T1000 (cell line): ENCODE measurements around the gene PLA2G7.
"Not testable (repeated sequence)": the region's sequence is repeated elsewhere in the genome, so short reads cannot be mapped to it uniquely, and the experiment has no call there.

Source experiments
- DNase-seq: peaks from one replicate; lab custom pipeline; 2025; ENCODE audit warnings: mixed read lengths; lab: John Stamatoyannopoulos, UW

PLA2G7 gene

DNA sequence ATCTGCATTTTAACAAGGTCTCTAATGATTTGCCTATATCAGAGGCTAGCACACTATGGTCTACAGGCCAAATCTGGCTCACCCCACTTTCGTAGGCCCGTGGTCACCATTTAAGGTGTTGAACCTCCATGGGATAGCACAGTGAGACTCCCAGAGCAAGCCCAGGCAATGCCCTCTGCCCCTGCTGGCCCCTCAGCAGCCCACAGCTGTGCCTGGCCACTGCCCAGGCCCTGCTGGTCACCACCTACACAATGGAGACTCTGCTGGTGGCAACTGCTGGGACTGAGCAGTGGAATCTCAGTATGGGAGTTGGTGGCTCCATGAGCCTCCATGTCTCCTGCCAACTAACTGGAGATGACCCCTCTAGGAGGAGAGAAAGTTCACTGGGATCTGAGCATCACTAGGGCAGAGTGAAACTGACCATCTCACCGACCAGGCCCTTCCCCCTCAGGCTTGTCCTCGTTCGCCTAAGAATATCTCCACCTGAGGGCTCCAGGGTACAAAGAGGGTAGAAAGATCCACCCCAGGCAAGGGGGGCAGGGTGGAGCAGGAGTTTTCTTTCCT is 13.8 kb upstream of the PLA2G7 start:
- no peak for DNase-seq

DNA sequence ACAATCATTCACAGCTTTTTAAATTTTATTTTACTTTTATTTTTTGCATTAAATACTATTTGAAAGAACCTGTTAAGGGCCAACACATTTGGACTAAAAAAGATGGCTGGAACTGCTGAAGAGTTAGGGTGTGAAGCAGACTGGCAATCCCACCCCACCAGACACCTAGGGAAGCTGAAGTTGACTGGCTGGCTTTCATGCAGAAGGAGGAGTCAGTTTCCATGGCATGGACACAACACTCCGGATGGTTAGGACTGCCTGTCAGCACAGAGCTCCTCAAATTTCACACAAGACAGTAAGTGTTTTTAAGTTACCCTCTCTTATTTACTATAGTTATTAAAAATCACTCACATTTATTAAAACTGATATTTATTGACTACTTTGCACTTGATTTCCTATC is 11.5 kb upstream of the PLA2G7 start, which contains the start of gene ANKRD66:
ANKRD66 (plus strand) TSS at position 238 of the 400 bp plus-strand sequence. CDS start 5,016 bp downstream, outside the sequence.
- no peak for DNase-seq

DNA sequence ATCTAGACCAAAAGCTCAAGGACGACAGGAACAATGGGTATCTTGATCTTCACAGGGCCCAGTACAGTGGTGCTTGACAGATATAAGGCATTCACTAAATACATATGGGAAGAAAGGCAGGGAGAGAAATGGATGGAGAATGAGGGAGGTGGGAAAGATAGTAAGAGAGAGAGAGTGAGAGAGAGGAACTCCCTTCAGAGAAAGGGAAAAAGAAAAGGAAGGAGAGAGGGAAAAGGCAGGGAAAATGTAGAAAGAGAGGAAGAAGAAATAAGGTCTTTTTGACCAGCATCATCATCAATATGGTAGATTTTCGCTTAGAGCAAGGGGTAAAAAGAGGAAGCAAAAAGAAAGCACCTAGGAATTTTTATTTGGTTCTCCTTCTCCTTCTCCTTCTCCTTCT is 10.8 kb upstream of the PLA2G7 start:
- no peak for DNase-seq

DNA sequence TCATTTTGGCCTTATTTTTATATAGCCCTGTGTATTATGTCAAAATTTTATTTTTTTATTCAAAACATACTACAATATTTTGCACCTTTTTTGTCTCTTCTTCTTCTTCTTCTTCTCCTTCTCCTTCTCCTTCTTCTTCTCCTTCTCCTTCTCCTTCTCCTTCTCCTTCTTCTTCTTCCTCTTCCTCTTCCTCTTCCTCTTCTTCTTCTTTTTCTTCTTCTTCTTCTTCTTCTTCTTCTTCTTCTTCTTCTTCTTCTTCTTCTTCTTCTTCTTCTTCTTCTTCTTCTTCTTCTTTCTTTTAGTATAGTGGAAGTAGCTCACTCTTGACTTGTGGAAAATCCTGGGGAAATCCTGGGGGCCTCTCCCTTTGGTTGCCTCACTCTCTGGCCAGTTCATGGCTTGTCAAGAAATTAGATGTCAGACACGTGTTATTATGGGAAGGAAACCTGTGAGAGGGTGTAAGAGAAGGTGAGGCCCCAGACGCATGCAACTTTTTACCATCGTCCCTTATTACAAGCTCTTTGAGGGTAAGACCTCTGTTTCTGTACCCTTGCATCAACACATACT is 9.1 kb upstream of the PLA2G7 start:
- not testable (repeated sequence) for DNase-seq

DNA sequence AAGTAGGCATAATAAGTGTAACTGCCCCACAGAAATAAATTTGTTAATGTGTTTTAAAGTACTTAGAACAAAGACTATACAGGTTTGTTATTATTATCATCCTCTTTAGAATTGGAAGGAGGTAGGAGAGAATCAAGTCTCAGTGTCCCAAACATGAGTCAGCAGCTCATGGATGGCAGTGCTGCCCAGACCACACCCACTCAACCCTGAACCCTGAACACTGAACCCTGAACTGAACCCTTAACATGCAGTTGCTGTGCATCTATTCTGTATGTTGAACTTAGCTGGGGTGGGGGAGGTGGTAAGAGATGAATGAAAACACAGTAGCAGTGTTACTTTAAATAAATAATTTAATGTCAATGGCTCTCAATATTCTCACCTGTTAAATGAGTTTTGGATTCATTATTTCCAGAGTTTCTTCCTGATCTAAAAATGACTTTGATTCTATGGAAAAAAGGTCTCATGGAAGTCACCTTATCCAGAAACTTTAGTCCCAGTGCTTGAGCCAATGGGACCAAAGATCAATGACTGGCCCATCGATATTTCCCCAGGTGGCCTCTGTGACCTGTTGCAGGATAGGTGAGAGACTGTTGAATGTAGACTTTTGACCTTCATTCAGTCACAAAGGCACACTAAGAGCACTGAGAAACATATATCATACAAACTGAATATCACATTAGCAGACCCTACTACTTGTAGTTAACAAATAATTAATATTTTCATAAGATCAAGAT is 8.4 kb upstream of the PLA2G7 start:
- DNase-seq: no peak

DNA sequence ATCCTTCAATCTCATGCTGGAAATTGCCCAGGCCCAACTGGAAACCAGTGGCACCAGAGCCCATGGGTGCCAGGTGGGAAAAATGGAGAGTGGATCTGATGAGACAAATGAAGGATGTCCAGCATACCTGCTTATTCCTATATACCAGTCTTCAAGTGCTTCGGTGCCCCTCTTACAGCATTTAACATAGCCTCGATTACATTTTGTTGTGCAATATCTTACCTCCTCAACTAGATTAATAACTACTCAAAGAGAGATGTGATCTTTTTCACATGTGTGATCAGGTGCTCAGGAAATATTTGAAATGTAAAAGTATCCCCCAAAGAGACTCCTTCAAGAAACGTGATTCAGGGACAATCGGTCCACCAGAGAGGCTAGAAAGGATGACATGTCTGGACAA is 6.7 kb upstream of the PLA2G7 start:
- no peak for DNase-seq

DNA sequence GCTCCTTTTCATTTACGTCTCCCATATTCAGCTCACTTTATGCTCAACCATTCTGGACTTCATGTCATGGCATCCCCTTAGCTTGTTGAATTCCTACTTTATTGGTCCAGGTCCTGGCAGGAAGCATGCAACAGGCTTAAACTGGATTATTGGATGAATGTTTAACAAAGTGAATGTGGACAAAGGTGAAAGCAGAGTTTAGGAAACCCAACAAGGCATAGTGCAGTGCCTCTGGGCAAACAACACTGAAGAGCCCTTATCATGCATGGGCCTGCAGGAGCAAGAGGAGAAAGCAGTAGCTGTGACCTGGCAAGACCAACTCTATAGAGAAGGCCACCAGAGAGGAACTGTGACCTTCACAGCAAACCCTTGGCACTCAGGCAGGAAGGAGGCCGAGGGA is 6.3 kb upstream of the PLA2G7 start:
- no peak for DNase-seq

DNA sequence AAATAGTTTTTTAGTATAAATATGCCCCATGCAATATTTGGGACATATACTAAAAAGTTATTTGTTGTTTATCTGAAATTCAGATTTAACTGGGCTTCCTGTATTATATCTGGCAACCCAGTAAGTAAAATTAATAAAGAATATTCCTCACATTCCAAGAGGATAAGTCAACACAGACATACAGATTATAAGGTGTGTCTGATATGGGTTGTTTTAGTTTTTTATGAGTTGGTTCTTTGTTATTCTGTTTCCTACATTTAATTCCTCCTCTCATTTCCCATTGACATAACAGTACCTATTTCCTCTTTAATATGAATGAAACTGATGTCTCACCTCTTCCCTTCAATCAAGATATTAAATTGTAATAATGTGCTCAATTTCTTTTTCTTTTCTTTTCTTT is 1.7 kb upstream of the PLA2G7 start:
- DNase-seq: no peak

DNA sequence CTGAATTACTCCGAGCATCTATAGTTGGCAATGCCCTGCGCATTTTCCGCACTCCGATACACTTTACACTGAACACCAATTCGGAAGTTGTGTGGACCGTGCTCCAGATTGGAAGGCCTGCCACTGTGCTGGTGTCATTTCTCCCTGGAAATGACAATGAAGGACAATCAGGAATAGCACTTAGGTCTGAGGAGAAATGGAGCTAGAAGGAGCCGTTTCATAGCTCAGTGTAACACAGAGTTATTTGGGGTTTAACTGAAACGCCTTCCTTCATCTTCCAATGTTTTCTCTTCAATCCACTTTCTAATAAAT is 501 bp upstream of the PLA2G7 start:
- no peak for DNase-seq

DNA sequence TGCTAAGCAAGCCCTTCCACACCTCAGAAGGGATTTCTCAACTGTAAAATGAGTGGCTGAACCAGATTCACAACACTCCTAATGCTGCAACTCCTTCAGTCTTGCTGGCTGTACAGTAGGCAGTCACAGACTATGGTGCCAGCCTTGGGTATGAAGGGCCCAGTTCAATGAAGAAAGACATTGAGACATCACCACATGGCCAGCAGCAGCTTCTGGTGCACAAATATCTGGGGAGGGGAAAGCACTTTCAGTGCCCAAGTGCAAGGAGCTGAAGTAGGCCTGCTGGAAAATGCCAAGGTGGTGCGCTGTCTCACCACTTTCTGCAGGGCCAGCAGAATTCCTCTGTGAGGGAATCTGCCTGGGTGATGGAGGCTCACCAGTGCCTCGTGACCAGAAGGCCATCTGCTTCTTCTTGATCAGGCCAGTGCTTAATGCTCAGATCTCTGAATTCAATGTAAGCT is 1.8 kb downstream of the PLA2G7 start:
- DNase-seq: no peak

DNA sequence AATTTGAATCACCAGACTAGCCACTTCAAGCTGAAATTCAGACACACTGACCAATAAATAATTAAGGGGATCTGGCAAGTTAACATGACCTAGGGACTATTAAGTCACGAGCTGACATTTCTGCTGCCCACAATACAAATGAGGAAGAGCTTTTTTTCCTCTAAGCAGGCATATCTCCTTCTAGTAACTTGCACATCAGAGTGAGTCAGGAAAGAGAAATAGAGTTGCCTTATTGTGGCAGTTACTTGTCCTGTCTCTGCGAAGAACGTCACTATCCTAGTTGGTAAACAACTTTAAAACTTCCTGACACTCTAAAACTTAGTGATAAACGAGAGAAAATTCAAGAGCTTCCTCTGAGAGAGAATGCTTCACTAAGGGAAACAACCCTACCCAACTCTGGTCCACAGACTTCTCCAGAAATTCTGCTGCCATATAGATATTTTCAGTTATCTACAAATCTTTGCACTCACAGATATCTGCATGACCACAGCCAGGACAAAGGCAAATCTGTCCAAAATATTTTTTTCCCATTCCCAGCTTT is 4.2 kb downstream of the PLA2G7 start:
- DNase-seq: no peak

DNA sequence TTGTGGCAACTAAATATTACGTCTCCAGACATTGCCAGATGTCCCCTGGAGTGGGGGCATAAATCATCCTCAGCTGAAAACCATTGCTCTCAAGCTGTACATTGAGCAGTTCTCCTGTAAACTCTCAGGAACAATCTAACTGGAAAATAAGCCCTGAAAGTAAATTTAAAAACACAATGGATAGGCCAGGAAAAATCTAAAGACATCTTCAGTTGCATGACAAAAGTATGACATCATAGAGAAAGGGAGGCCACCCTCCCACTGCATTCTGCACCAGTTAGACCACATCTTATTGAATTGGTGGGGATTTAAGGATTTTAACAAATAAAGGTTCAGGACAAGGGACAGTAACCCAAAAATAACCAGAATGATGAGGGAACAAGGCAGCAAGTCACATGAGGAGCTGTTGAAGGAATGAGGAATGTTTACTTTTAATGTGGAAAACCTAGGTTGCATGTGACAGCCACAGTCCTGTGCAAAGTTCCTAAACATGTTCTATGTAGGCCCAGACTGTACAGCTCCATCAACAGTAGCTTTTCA is 5.3 kb downstream of the PLA2G7 start:
- DNase-seq: no peak

DNA sequence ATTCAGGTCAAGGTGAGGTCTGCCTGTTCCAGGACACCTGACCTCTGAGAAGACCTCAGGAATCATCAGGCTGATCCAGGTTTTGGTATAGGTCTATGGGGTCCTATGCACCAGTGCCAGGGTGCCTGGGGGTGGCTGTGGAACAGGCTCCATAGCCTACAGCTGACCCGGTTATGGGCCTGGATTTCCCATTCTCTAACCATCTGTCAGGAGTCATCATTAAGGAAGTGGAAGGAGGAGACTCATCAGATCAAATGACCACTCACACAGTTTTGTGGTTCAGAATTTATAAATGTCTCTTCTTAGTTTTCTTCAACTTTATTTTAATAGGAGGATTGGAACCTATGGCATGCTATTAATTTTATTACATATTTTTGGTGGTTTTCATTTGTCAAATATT is 14.8 kb downstream of the PLA2G7 start:
- DNase-seq: no peak

DNA sequence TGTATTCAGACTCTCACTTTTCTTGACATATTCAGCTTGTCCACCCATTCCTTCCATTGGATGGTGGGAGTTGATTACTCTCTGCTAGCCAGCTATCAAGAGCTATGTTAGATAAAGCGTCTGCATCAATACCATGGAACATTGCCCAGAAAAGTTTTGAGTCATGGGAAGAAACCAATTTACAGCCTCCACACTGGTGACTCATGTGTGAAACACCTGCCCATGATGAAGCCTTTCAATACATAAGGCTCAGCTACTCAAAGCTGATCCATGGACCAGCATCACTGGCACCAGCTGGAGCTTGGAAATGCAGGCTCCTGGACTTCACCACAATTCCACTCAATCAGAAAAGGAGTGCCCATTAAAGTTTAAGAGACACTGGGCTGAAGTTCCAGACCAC is 16.1 kb downstream of the PLA2G7 start:
- peak; percentile 33 for DNase-seq

DNA sequence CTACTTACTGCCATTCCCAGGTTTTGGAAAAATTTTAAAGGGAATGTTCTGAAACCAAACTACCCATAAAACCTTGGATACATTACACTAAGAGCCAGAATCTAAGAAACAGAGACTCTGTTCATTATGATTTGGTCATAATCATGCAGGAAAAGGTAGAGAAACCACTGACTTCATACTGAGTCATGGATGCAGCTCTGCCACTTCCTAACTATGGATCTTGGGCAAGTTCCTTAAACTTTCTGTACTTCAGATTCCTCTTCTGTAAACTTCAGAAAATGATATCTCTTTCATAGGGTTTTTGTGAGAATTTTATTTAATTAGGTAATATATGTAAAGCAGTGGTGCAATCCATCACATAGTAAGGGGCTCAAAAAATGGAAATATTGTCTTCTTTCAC is 20.0 kb downstream of the PLA2G7 start:
- no peak for DNase-seq

DNA sequence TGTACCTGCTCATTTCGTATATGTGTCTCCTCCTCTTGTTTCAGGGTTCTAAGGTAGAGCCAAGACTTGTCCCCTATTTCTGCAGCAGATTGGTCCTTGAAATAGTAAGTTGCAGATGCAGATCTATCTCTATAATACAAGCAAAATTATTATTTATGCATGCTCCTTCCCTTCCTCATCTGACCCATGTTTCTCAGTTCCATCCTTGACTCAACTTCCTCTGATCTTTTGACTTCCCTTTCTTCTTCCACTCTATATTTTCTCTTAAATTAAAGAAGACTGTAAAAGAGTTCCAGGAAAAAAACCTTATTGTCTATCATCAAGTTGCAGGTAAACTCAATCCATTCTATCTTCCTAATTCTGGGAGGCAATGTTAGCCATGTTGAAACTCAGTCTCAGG is 23.7 kb downstream of the PLA2G7 start:
- DNase-seq: no peak

DNA sequence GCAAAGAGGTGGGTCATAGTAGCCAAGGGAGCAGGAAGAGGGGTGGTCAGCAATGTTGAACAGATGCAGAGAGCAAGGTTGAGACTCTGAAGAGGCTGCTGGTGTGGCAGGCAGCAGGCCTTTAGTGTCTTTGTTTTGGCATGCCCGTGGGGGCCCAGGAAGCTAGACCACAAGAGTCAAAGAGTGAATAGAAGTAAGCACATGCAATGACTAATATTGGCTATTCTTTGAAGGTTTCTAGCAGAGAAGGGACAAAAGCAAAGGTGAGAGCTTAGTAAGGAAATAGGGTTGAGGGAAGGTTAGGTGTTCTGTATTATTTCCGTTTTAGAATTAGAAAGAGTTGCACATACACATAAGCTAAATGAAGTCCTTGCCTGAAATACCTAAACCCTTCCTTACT is 28.7 kb downstream of the PLA2G7 start:
- no peak for DNase-seq

DNA sequence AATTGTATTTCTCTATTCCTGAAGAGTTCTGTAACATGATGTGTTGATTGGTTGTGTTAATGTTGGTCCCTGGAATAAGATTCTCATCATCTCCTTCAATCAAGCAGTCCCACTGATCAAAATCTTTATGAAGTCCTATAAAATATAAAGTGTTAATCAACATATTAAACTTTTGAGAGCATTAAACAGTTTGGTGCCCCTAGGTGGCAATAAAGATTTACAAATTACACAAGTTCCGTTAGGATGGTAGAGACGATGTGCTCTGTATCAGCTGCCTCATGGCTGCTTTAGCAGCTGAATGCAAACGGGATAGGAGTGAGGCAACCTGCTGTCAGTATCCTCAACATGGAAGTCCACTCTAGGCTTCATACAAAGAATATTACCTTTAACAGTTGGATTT is 30.6 kb downstream of the PLA2G7 start:
- DNase-seq: no peak

DNA sequence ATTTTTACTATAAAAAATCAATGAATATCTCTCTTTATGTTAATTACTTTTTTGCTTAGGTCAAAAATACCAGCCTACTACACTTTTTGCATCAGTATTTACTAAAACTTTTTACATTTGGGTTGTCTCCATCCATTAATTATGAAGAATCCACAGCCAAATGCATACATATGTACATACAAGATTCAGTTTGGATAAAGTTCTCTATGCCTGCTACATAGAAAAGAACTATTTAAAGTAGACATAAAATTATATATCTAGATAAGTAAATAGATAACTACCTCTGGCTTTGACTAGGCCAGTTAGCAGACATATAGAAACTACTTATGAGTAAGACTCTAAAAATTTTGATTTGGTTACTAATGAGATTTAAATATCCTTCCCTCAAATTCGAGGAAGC is 35.2 kb downstream of the PLA2G7 start:
- no peak for DNase-seq

DNA sequence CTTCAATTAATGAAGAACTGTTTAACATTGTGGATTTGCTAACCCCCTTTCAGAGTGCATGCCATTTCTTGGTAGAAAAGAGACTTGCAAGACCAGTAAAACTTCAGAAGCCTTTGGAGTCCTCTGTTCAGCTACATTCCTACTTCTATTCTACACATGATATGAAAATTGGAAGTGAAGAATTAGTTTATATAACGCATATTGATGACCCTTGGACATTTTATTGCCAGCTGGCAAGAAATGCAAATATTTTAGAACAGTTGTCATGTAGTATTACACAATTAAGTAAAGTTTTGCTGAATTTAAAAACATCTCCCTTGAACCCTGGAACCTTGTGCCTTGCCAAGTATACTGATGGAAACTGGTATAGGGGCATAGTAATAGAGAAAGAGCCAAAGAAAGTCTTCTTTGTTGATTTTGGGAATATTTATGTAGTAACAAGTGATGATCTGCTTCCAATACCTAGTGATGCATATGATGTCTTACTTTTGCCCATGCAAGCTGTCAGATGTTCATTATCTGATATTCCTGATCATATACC is 44.2 kb downstream of the PLA2G7 start:
- no peak for DNase-seq

DNA sequence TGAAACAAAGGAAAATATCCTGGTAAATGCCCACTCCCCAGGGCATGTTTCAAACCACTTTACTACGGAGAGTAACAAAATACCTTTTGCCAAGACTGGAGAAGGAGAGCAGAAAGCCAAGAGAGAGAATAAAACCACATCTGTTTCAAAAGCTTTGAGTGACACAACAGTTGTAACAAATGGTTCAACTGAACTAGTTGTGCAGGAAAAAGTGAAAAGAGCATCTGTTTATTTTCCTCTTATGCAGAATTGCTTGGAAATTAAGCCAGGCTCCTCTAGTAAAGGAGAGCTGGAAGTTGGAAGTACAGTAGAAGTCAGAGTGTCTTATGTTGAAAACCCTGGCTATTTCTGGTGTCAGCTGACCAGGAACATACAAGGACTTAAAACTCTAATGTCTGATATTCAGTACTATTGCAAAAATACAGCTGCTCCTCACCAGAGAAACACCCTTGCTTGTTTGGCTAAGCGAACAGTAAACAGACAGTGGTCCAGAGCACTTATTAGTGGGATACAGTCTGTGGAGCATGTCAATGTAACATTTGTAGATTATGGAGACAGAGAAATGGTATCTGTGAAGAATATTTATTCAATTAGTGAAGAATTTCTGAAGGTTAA is 44.9 kb downstream of the PLA2G7 start:
- DNase-seq: no peak

DNA sequence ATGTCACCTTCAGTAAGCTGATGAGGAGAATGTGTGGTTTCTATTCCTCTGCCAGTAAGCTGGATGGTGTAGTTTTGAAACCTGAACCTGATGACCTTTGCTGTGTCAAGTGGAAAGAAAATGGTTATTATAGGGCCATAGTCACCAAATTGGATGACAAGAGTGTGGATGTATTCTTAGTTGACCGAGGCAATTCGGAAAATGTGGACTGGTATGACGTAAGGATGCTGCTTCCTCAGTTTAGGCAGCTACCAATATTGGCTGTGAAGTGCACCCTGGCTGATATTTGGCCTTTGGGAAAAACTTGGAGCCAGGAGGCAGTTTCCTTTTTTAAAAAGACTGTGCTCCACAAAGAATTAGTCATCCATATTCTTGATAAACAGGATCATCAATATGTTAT is 45.5 kb downstream of the PLA2G7 start:
- DNase-seq: no peak

DNA sequence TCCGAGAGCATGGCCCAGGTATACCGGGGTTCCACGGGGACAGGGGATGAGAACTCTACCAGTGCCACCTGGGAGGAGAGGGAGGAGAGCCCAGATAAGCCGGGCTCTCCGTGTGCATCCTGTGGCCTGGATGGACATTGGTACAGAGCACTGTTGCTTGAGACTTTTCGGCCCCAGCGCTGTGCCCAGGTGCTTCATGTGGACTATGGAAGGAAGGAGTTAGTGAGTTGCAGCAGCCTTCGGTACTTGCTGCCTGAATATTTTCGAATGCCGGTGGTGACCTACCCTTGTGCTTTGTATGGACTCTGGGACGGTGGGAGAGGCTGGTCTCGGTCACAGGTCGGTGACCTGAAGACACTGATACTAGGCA is 46.2 kb downstream of the PLA2G7 start:
- DNase-seq: no peak
